HG03558 (cell line): ENCODE measurements around the gene MEAF6.

Source experiments
- ATAC-seq: cut with Tn5 transposase; IDR thresholded peaks from one replicate; pipeline ENCODE4 v1.9.1; 2021; ENCODE audit warnings: moderate number of reproducible peaks; ENCODE audit not compliant: unreplicated experiment; ENCODE audit errors: extremely low read depth

The MEAF6 gene

DNA sequence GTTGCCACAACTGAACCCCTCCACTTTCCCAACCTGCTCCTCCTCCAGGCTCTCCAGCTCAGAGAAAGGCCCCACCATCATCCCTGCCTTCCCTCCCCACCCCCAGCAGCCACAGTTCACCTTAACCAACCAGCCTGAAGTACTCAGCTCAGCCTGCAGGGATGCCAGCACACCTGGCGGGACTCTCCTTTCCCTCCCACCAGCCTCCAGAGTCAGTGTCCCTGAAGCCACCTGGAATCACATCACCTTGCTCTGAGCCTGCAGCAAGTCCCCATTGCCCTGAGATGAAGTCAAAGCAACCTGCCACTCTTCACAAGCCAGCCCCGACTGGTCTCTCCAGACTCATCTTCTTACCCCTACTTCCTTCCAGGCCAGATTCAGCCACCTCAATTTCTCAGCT lies 66.4 kb downstream of the MEAF6 start:
- ATAC-seq: no peak

DNA sequence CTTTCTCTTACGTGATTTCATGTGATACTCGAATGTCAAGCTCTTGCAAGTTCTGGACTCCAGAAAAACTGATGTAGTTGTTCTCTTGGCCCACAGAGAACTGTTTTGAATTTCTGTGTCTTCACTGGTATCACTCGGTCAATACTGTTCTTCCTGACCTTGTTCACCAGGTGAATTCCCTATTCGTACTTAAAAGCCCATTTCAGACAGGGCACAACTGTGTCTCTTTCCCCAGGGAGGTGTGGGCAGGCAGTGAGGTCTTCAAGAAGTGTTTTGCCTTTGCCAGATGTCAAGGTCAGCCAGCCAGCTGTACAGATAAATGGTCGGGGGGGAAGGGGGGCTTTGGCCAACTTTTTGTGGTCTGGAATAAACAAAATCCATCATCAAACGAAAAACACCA lies 67.7 kb downstream of the MEAF6 start:
- no peak for ATAC-seq

DNA sequence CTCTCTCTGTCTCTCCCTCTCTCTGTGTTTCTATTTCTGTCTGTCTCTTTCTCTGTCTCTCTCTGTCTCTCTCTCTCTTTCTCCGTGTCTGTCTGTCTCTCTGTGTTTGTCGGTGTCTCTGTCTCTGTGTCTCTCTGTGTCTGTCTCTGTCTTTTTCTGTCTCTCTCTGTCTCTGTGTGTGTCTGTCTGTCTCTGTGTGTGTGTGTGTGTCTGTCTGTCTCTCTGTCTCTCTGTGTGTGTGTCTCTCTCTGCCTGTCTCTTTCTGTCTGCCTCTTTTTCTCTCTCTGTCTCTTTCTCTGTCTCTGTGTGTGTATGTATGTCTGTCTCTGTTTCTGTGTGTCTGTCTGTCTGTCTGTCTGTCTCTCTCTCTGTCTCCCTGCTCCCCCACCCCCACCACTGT lies 71.9 kb downstream of the MEAF6 start:
- ATAC-seq: no peak
